Panc1 (cell line): ENCODE results near the gene SH3BGR.

Experiments
- REST ChIP-seq, 2 experiments: IDR thresholded peaks; 2 replicates each; pipeline ENCODE4 v1.6.1; 2011 to 2012; ENCODE audit warnings: low read depth in 2 of 2, control low read depth in 1 of 2, low read length in 1 of 2, mild to moderate bottlenecking in 1 of 2, moderate library complexity in 1 of 2; ENCODE audit not compliant: insufficient read depth in 1 of 2
- TF ChIP-seq, protein P1 (sequence below): fragments of 450-650 bp; IDR thresholded peaks from 2 replicates; pipeline ENCODE4 v1.5.1; 2017; ENCODE audit warnings: mild to moderate bottlenecking

GRCh38 chr21:39481886-39482285, 30.1 kb downstream of the SH3BGR start:
- TF ChIP-seq, protein P1, sequence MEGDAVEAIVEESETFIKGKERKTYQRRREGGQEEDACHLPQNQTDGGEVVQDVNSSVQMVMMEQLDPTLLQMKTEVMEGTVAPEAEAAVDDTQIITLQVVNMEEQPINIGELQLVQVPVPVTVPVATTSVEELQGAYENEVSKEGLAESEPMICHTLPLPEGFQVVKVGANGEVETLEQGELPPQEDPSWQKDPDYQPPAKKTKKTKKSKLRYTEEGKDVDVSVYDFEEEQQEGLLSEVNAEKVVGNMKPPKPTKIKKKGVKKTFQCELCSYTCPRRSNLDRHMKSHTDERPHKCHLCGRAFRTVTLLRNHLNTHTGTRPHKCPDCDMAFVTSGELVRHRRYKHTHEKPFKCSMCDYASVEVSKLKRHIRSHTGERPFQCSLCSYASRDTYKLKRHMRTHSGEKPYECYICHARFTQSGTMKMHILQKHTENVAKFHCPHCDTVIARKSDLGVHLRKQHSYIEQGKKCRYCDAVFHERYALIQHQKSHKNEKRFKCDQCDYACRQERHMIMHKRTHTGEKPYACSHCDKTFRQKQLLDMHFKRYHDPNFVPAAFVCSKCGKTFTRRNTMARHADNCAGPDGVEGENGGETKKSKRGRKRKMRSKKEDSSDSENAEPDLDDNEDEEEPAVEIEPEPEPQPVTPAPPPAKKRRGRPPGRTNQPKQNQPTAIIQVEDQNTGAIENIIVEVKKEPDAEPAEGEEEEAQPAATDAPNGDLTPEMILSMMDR: no peak
- TF ChIP-seq REST (IDR thresholded peaks at IDR 0.05; ENCODE audit: insufficient read depth in 1 of 2, low read depth in 2 of 2, low read length in 1 of 2): no peak
